Small intestine (tissue), 16 donors: ENCODE data around the gene ZGRF1. TPM values are rescaled to one million over a fixed set of nuclear protein-coding genes. Genes with fewer than 3 reads are reported as not detected.

Experiments used
- DNase-seq, 2 donors: peaks; one replicate each; pipeline versions ENCODE4 v3.0.0 to v3.0.0-alpha.2; 2013
- FAIRE-seq: peaks from 2 replicates; lab custom pipeline; 2012; peaks lifted over from hg19 to GRCh38; lab: Jason Lieb, UNC
- H3K27ac ChIP-seq, 3 donors: one replicate each; pipeline ENCODE4 v1.5.1; 2013; ENCODE audit warnings: low read length in 2 of 3, mild to moderate bottlenecking in 2 of 3, control low read depth in 1 of 3, inconsistent platforms in 1 of 3, low read depth in 1 of 3, moderate library complexity in 1 of 3
- H3K27me3 ChIP-seq, 3 donors: one replicate each; pipeline ENCODE4 v1.6.1; 2013; ENCODE audit warnings: low read length in 3 of 3, inconsistent platforms in 1 of 3; ENCODE audit not compliant: control insufficient read depth in 3 of 3, insufficient read depth in 3 of 3
- H3K36me3 ChIP-seq, 3 donors: one replicate each; pipeline ENCODE4 v1.6.1; 2013; ENCODE audit warnings: low read length in 3 of 3, inconsistent platforms in 1 of 3, low read depth in 1 of 3, mild to moderate bottlenecking in 1 of 3, moderate library complexity in 1 of 3; ENCODE audit not compliant: control insufficient read depth in 3 of 3, insufficient read depth in 2 of 3
- H3K4me1 ChIP-seq, 3 donors: one replicate each; pipeline ENCODE4 v1.6.1; 2013; ENCODE audit warnings: low read length in 2 of 3, inconsistent platforms in 1 of 3, low read depth in 1 of 3, mild to moderate bottlenecking in 1 of 3, moderate library complexity in 1 of 3; ENCODE audit not compliant: control insufficient read depth in 3 of 3, insufficient read depth in 2 of 3
- H3K4me3 ChIP-seq, 3 donors: one replicate each; pipeline ENCODE4 v1.5.1; 2013; ENCODE audit warnings: low read length in 3 of 3, control low read depth in 1 of 3, inconsistent platforms in 1 of 3, low read depth in 1 of 3, mild to moderate bottlenecking in 1 of 3, moderate library complexity in 1 of 3
- H3K9me3 ChIP-seq, 2 donors: one replicate each; pipeline ENCODE4 v1.6.1; 2013; ENCODE audit warnings: low read depth in 1 of 2, low read length in 1 of 2; ENCODE audit not compliant: control insufficient read depth in 2 of 2, insufficient read depth in 1 of 2
- WGBS, 3 donors: extraction: QIAGEN DNeasy Blood & Tissue Kit; methylation state at CpG; one replicate each; pipeline ENCODE4 v1.1.7; 2013; 5-methylcytosine and 5-hydroxymethylcytosine counted together
- long read RNA-seq, 10 donors: transcript quantifications; one replicate each; lab custom pipeline, GENCODE V29; 2026
- polyA plus RNA-seq, 4 donors: library from polyadenylated mRNA; stranded (reverse) in 3 of 4; unstranded in 1 of 4; fragments of 200-250 nt in 3 of 4; fragments of 120-200 nt in 1 of 4; gene quantifications; one replicate each; pipeline versions ENCODE4 v1.2.1 to v1.2.3, GENCODE V29; 2013
- donor health status: healthy with polysubstance abuse.
- donor health status: control.
- donor health status: control.
- donor health status: Bipolar disorder and iron deficiency.
- donor health status: healthy.

The ZGRF1 gene, protein sequence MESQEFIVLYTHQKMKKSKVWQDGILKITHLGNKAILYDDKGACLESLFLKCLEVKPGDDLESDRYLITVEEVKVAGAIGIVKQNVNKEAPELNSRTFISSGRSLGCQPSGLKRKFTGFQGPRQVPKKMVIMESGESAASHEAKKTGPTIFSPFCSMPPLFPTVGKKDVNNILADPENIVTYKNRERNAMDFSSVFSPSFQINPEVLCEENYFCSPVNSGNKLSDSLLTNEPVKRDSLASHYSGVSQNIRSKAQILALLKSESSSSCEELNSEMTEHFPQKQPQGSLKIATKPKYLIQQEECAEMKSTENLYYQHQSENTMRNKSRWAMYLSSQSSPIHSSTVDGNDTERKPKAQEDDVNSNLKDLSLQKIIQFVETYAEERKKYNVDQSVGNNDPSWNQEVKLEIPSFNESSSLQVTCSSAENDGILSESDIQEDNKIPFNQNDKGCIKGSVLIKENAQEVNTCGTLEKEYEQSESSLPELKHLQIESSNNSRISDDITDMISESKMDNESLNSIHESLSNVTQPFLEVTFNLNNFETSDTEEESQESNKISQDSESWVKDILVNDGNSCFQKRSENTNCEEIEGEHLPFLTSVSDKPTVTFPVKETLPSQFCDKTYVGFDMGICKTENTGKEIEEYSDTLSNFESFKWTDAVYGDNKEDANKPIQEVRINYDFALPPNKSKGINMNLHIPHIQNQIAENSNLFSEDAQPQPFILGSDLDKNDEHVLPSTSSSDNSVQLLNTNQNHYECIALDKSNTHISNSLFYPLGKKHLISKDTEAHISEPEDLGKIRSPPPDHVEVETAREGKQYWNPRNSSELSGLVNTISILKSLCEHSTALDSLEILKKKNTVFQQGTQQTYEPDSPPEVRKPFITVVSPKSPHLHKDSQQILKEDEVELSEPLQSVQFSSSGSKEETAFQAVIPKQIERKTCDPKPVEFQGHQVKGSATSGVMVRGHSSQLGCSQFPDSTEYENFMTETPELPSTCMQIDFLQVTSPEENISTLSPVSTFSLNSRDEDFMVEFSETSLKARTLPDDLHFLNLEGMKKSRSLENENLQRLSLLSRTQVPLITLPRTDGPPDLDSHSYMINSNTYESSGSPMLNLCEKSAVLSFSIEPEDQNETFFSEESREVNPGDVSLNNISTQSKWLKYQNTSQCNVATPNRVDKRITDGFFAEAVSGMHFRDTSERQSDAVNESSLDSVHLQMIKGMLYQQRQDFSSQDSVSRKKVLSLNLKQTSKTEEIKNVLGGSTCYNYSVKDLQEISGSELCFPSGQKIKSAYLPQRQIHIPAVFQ (N-terminal part only)
- polyA plus RNA-seq, result 1 to 10 TPM; 1.3 to 7.1 (median 2.0) TPM
- long read RNA-seq, donor 1, partial matches to known transcripts, result 406 of 436 reads
- long read RNA-seq, donor 1, other reads (novel, unspliced or antisense), result 29 of 436 reads
- long read RNA-seq, donor 2, partial matches to known transcripts, result 0 of 1 reads
- long read RNA-seq, donor 2, other reads (novel, unspliced or antisense), result 0 of 1 reads
- long read RNA-seq, donor 3, result 0 reads
- long read RNA-seq, donor 4, result 0 reads
- long read RNA-seq, donor 5, partial matches to known transcripts, result 0 of 1 reads
- long read RNA-seq, donor 5, other reads (novel, unspliced or antisense), result 0 of 1 reads
- long read RNA-seq, donor 6, result 0 reads
- long read RNA-seq, donor 7, partial matches to known transcripts, result 596 of 685 reads
- long read RNA-seq, donor 7, other reads (novel, unspliced or antisense), result 89 of 685 reads
- long read RNA-seq, donor 8, partial matches to known transcripts, result 0 of 7 reads
- long read RNA-seq, donor 8, other reads (novel, unspliced or antisense), result 6 of 7 reads
- long read RNA-seq, donor 9, result 0 reads
- long read RNA-seq, donor 10, partial matches to known transcripts, result 263 of 277 reads
- long read RNA-seq, donor 10, other reads (novel, unspliced or antisense), result 14 of 277 reads

DNA sequence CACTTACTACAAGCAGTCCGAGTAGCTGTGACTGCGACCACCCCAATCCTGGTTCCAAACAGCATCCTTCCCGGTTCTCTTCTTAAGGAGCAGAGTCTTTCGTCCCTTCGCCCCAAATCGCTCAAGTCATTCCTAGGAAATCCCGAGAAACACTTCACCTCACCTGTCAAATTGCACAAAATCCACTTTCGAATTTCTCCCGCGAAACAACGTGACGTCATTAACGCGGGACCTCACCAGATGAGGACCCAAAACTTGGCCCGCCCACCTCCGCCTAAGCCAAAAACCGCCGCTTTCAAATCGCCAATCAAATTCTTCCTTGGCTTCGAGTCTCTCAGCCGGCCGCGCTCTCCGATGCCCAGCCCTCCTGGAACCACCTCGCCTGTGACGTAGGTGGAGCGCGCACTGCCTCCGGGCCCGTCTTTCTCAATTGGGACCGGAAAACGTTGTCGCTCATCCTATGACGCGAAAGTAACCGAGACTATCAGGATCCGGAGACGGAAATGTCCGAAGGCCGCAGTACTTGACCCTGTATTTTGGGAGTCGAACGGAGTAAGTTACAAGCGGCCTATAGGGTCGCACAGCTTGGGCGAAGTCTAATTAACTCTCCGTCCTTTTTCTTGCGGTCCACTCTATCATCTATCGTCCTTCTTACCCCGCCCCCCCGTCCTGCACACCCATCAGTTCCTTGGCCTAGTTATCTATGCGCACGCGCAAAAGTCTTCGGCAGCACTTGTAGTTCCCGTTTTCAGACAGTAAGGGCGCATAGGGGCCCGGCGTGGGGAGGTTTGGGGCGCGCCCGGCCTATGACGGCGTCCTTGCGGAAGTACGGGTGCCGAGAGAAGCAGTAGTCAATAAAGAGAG, at the start of gene ZGRF1, which contains the start of gene LARP7:
Gene ZGRF1, minus strand, starts transcription at position 222 of the 864 bp plus-strand sequence. CDS start 3,733 bp downstream, outside the sequence.
Gene LARP7, plus strand, starts transcription at position 456 of the 864 bp plus-strand sequence. CDS start 7,527 bp downstream, outside the sequence.
- FAIRE-seq, result peak; percentile 76
- peak; percentile 99 to 100 for DNase-seq
- H3K4me1 ChIP-seq, result peaks cover 0 to 10% (median 5%) of the 10 kb centered on the region in 3 donors
- peak within 1 kb of the TSS; percentile 45 to 68 (median 68) for H3K4me3 ChIP-seq
- H3K27ac ChIP-seq, result peak within 1 kb of the TSS; percentile 91 to 100 (median 91)
- no peaks in the 10 kb centered on the region for H3K9me3 ChIP-seq
- peaks cover 0 to 3% (median 0%) of the 10 kb centered on the region in 3 donors for H3K36me3 ChIP-seq
- H3K27me3 ChIP-seq, result no peaks in the 10 kb centered on the region
- 0% methylated on average over 66 of the region's 66 CpGs for WGBS, 3 donors

DNA sequence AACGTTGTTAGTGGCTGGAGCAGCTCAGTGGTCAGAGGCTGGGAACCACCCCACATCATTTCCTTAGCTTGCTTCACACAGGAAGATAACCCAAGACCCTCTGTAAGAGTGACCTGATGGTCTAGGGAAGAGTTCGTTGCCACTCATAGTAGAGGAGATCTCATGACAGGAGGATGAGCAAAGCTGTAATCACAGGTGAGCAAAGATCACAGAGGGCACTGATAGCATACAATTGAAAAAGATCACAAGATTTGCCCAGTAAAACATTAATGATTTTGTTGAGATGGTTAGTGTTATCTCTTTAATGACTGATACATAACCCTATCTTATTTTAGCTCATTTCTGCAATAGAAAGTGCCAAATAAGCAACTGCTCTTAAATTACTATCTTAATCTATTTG, 44.3 kb upstream of the ZGRF1 start:
- WGBS, 3 donors, result 23 to 53% (median 30%) methylated on average over 2 of the region's 2 CpGs
- Histone ChIP-seq H3K4me1 (no peaks in the 10 kb centered on the region), H3K36me3 (no peaks in the 10 kb centered on the region), H3K27ac (no peak overlapping the region), H3K4me3 (no peak overlapping the region), H3K9me3 (no peaks in the 10 kb centered on the region), H3K27me3 (no peaks in the 10 kb centered on the region)
- no peak for FAIRE-seq
- DNase-seq, result peak in 1 of 2 donors; percentile 42

DNA sequence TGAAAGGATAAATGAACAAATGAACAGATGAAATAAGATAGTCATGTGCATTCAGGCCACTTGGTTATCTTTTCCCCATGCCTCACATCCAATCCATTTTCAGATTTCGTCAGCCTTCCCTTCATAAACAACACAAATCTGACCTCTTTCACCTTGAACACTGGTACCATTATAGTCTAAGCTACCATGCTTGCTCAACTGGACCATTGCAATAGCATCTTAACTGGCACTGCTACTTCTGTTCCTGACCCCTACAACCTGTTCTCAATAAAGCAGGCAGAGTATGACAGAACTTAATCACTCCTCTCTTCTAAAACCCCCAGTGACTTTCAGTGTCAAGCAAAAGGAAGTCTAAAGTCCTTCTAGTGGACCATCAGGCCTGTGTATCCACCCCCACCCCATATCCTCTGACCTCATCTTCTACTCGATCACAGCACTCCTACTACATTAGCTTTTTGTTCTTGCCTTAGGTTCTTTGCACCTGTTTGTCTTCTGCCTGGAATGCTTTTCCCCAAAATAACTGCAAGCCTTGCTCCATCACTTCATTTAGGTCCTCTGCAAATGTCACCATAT, 40.9 kb upstream of the ZGRF1 start:
- DNase-seq (no peak), FAIRE-seq (no peak)
- WGBS, 3 donors, result 48 to 63% (median 60%) methylated on average over 2 of the region's 2 CpGs
- Histone ChIP-seq H3K27me3 (no peaks in the 10 kb centered on the region), H3K27ac (no peak overlapping the region), H3K9me3 (no peaks in the 10 kb centered on the region), H3K36me3 (no peaks in the 10 kb centered on the region), H3K4me1 (no peaks in the 10 kb centered on the region), H3K4me3 (no peak overlapping the region)

DNA sequence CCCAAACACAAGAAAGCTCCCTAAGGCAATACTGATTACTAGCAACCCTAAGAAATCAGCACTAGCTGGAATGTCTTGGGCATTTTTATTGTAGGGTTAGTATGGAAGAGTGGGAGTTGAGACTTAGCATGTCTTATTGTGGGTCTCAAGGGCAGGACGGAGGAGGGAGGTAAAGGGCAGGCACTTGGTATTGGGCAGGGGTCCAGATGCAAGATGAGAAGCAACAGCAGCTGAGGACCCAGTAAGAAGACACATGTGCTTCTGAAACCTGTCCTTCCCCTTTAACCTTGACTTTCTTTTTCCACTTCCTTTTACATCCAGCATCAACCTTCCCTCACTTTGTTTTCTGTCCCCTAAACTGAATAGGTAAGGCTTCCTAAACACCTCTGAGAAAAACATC, 37.7 kb upstream of the ZGRF1 start:
- no peak overlapping the region for H3K4me3 ChIP-seq
- H3K27me3 ChIP-seq, result no peaks in the 10 kb centered on the region
- H3K27ac ChIP-seq, result no peak overlapping the region
- WGBS, 3 donors, result 57 to 69% (median 63%) methylated on average over 1 of the region's 1 CpG
- H3K9me3 ChIP-seq, result no peaks in the 10 kb centered on the region
- no peaks in the 10 kb centered on the region for H3K36me3 ChIP-seq
- no peaks in the 10 kb centered on the region for H3K4me1 ChIP-seq
- FAIRE-seq (no peak), DNase-seq (no peak)

DNA sequence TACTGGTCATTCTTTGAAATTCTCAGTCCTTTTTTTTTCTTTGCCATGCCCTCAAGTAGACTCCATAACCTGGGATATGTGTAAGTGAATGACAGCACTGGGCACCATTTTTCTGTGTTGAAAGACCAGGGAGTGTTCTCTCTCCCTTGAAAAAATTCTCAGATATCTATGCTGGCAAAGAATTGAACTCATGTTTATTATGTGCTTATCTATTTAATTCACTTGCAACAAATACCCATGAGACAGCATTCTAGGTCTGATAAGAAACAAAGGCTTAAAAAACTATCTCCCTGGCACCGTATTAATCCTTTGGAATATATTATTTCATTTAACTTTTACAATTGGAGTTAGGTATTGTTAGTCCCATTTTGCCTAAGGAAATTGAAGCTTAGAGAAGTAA, 37.0 kb upstream of the ZGRF1 start:
- Histone ChIP-seq H3K4me3 (no peak overlapping the region), H3K9me3 (no peaks in the 10 kb centered on the region), H3K36me3 (no peaks in the 10 kb centered on the region), H3K27me3 (no peaks in the 10 kb centered on the region), H3K4me1 (no peaks in the 10 kb centered on the region), H3K27ac (no peak overlapping the region)
- DNase-seq (no peak), FAIRE-seq (no peak)
- WGBS, 3 donors, result 19 to 63% (median 33%) methylated on average over 1 of the region's 1 CpG

DNA sequence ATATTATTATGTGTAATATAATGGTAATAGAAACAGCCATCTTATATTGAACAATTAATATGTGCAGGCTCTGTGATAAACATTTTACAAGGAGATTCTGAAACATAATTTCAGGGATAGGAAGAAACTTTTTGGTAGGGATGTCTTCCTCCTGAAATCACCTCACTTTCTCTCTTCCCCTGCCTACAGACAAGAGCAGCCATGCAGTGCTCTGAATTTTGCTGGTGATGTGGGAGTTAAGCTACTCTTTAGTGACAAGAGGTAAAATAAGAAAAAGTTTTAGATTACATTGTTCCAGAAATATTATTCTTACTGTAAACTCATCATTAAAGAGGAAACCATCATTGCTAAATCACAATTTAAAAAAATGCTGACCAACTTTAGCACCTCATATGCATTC, 36.4 kb upstream of the ZGRF1 start:
- FAIRE-seq, result no peak
- no peak overlapping the region for H3K27ac ChIP-seq
- no peaks in the 10 kb centered on the region for H3K9me3 ChIP-seq

More for the DNA sequence above, 36.4 kb upstream of the ZGRF1 start:
- H3K4me3 ChIP-seq, result no peak overlapping the region
- H3K4me1 ChIP-seq, result no peaks in the 10 kb centered on the region
- H3K27me3 ChIP-seq, result no peaks in the 10 kb centered on the region
- no peak for DNase-seq
- H3K36me3 ChIP-seq, result no peaks in the 10 kb centered on the region
